ENCODE data around the gene PCK2. TPM values are rescaled to one million over a fixed set of nuclear protein-coding genes. Genes with fewer than 3 reads are reported as not detected.
"Not testable (repeated sequence)": the region's sequence is repeated elsewhere in the genome, so short reads cannot be mapped to it uniquely, and the experiment has no call there.

Gene PCK2
- total RNA-seq, 1 donor from 2014 or later, result 5.8 TPM

GRCh38 chr14:24098229-24098926, 4.3 kb downstream of the PCK2 start:
- no peak for DNase-seq

DNA sequence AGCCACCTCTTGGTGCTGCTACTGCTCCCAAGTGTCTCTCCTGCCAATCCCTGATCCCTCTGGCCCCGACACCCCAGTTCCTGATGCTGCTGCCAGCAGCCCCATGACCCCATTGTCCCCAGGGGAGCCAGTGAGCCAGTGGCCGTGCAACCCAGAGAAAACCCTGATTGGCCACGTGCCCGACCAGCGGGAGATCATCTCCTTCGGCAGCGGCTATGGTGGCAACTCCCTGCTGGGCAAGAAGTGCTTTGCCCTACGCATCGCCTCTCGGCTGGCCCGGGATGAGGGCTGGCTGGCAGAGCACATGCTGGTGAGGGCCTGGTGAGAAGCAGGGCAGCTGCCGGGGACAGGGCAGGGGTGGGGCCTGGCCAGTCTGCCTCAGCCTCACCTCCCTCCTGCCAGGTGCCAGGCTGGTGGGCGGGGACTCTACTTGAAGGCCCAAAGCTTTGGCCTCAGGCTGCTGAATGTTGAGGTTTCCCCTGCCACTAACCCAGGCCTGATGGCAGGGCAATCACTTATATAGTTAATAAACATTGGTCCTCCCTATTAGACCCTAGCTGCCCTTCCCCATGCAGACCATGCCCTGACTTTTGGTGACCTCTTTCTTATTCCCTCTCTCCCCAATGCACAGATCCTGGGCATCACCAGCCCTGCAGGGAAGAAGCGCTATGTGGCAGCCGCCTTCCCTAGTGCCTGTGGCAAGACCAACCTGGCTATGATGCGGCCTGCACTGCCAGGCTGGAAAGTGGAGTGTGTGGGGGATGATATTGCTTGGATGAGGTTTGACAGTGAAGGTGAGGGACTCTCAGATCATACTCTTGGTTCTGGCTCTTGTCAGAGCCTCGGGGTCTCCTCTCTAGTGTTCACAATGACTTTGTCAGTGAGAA, 5.1 kb downstream of the PCK2 start:
- no peak for DNase-seq

- DNase-seq, result no peak
Observed at GRCh38 chr14:24100197-24100981, 6.3 kb downstream of the PCK2 start.

- DNase-seq, result no peak
Observed at GRCh38 chr14:24100982-24101494, 6.9 kb downstream of the PCK2 start.

- DNase-seq, result no peak
Observed at GRCh38 chr14:24102357-24103048, 8.4 kb downstream of the PCK2 start.

GRCh38 chr14:24103451-24103850, 9.3 kb downstream of the PCK2 start:
- no peak for DNase-seq

- not testable (repeated sequence) for DNase-seq
Observed at GRCh38 chr14:24105609-24106239, 11.6 kb downstream of the PCK2 start.

DNA sequence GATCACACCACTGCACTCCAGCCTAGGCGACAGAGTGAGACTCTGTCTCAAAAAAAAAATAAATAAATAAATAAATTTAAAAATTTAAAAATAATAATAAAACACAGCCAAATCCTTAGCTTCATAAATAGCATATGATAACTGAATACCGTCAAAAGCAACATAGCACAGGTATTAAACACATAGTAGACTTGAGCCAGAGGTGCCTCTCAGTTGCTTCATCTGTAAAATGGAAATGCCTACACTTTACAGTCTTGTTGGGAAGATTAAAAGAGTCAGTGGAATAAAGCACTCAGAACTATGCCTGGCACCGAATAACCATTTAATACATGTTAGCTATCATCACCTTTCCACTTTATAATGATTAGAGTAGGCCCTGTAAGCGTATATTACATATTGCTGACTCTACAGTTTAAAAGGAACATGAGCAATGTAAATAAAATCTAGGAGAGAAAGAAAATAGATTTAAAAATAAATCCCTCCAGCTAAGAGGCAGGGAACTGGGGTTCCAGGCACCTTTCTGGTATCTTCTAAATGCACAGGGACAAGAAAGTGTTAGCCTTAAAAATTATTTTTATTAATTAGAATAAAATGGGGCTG, 12.7 kb downstream of the PCK2 start:
- DNase-seq, result no peak

DNA sequence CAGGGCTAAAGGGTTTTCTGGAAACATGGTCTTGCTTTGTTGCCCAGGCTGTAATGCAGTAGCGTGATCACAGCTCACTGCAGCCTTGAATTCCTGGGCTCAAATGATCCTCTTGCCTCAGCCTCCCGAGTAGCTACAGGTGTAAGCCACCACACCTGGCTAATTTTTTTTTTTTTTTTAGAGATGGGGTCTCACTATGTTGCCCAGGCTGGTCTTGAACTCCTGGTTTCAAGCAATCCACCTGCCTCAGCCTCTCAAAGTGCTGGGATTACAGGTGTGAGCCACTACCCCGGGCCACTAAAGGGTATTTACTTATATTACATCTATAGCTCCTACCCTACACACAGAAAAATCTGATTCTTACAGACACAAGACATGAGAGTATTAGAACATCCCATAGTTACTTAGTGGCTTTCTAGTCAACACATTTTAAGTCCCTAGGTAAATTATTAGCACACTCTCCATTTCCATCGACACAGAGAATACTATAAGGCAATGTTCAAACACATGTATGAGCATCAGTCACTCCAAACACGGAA, 14.3 kb downstream of the PCK2 start:
- DNase-seq, result no peak

GRCh38 chr14:24110060-24110459, 15.9 kb downstream of the PCK2 start:
- DNase-seq, result no peak

DNA sequence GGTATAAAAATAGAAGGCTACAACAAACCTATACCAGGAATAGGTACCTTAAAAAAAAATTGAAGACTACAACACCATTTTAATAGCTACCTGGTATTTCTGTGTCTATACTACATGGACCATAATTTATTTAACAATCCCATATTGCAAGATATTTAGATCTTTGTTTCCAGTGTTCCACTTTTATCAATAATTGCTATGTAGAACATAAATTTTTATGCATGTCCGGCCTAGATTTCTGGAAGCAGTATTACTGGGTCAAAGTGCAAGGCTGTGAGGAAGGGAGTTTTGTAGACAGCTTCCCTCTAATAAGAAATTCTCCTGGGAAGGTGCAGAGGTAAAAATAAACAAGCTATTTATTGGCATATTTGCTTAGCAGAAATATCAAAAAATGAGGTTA, 16.4 kb downstream of the PCK2 start:
- no peak for DNase-seq

DNA sequence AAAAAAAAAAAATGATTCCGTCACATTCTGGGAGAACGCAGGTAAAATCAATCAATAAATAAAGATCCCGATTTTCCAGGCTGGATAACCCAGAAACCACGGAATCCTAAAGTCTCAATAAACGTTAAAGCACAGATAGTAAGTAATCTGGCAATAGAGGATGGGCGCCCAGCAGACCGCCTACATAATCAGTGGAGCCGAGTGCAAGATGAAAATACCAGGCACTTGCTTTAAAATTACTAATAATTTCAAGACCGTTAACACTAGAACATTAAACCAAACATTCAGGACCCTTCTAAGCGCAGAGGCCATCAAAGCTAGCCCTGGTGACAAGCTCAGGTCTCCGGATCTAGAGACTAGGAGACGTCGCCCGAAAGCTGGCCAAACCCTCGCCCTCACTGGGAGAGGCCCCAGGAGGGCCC, 19.3 kb downstream of the PCK2 start:
- no peak for DNase-seq

GRCh38 chr14:24113801-24114531, 19.9 kb downstream of the PCK2 start:
- DNase-seq, result peak; percentile 71

DNA sequence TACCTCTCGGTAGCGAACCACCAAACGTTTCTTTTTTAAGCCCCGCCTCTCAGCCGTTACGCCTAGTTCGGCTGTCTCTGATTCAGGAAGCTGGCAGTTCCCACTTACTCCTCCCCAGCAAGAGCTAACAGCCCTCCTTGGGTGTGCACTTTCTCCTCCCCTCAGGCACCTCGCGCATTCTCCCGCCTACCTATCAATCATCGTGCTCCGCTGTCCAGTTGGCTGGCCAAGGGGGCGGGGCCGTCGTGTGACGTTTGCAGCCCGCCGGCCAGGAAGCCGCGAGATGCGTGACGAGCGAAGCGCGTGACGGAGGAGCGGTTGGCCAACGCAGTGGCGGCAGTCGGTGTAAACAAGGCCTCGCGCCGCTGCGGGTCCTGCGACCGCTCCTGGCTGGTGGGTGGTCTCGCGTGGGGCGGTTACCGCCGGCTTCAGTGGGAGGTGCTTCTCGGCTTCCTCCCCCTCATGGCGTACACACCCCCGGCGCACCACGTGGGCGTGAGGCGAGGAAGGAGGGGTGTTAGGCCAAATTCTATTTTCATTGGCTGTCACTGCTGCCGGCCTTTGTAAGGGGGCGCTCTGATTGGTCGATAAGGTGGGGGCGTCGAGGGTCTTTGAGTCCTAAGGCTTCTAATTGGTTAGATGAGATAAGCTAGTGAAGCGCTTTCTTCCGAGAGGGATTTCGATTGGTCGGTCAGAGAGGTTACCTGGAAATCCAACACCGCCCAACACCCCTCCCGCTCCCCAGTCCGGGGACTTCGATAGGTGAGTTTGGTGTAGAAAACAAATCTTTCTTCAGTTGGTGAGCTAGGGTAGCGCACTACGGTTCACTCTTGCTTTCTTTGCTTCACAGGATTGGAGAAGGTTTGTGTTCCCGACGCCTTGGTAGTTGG, 20.7 kb downstream of the PCK2 start, which contains the start of the genes DCAF11 and NRL:
DCAF11 (plus strand) TSS at position 246 of the 890 bp plus-strand sequence. CDS start 818 bp downstream, outside the sequence.
NRL (minus strand) TSS at position 418 of the 890 bp plus-strand sequence. CDS start 32,101 bp downstream, outside the sequence.
- peak; percentile 100 for DNase-seq

GRCh38 chr14:24115422-24116127, 21.5 kb downstream of the PCK2 start:
- DNase-seq, result no peak

- no peak for DNase-seq
Observed at GRCh38 chr14:24116128-24116814, 22.2 kb downstream of the PCK2 start.

GRCh38 chr14:24117179-24117578, 23.1 kb downstream of the PCK2 start:
- no peak for DNase-seq

DNA sequence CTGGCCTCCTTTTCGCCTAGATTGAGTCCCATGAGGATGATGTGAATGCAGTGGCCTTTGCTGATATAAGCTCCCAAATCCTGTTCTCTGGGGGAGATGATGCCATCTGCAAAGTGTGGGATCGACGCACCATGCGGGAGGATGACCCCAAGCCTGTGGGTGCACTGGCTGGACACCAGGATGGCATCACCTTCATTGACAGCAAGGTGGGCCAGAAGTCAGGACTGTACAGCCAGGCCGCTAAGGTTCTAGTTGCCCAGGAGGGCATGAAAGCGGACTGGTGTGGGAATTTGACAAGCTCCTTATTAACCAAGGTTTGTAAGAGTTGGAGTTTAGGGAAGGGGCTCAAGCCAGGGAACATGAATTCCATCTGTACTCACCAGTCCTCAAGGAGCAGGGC, 25.6 kb downstream of the PCK2 start:
- DNase-seq, result no peak

Measured in dermis blood vessel endothelial cell (primary cell).